GM12892 (cell line): ENCODE results near the gene KLRF2. TPM values are rescaled to one million over a fixed set of nuclear protein-coding genes. Genes with fewer than 3 reads are reported as not detected.

Experiments
- DNase-seq: peaks from one replicate; pipeline ENCODE4 v3.0.0; 2011; ENCODE audit not compliant: insufficient read length
- FAIRE-seq: peaks from 2 replicates; lab custom pipeline; 2011; peaks lifted over from hg19 to GRCh38; lab: Jason Lieb, UNC
- POLR2A ChIP-seq: IDR thresholded peaks from 2 replicates; pipeline ENCODE4 v1.6.1; 2011; ENCODE audit warnings: low read depth, low read length, control low read depth
- POLR2AphosphoS5 ChIP-seq: IDR thresholded peaks from 2 replicates; pipeline ENCODE4 v1.6.1; 2011; ENCODE audit warnings: low read depth, low read length, control low read depth
- TAF1 ChIP-seq: IDR thresholded peaks from 2 replicates; pipeline ENCODE4 v1.6.1; 2011; ENCODE audit warnings: low read depth, mild to moderate bottlenecking, control low read depth, low read length, borderline replicate concordance
- polyA plus RNA-seq: library from polyadenylated mRNA; unstranded; fragments of >200 nt; gene quantifications from one replicate; pipeline ENCODE4 v1.2.1, GENCODE V29; 2012; ENCODE audit warnings: missing spikeins, inconsistent platforms; ENCODE audit not compliant: missing spikeins

KLRF2 gene
- not detected for polyA plus RNA-seq

- no peak for DNase-seq
- TF ChIP-seq TAF1 (no peak), POLR2A (no peak), POLR2AphosphoS5 (no peak)
- no peak for FAIRE-seq
Measured at GRCh38 chr12:9881246-9881645, at the start of gene KLRF2. Gene KLRF2, plus strand, starts transcription at chr12:9881489. Its CDS starts 107 bp downstream, at chr12:9881596.

GRCh38 chr12:9831720-9832119 is 49.6 kb upstream of the KLRF2 start:
- FAIRE-seq (no peak), DNase-seq (no peak)
- TF ChIP-seq POLR2AphosphoS5 (no peak), POLR2A (no peak), TAF1 (no peak)

- no peak for FAIRE-seq
- DNase-seq = no peak
- TF ChIP-seq POLR2A = no peak
Measured at GRCh38 chr12:9843407-9843806, 37.9 kb upstream of the KLRF2 start.

GRCh38 chr12:9848899-9849298 is 32.4 kb upstream of the KLRF2 start:
- no peak for TF ChIP-seq POLR2A
- TF ChIP-seq POLR2AphosphoS5 = no peak
- TF ChIP-seq TAF1 = no peak
- FAIRE-seq (no peak), DNase-seq (no peak)

- no peak for FAIRE-seq
- TF ChIP-seq POLR2AphosphoS5 = no peak
- no peak for TF ChIP-seq POLR2A
- DNase-seq = no peak
Measured at GRCh38 chr12:9851050-9851449, 30.2 kb upstream of the KLRF2 start.

GRCh38 chr12:9851927-9852326 is 29.4 kb upstream of the KLRF2 start:
- FAIRE-seq (no peak), DNase-seq (no peak)
- TF ChIP-seq TAF1 (no peak), POLR2AphosphoS5 (no peak), POLR2A (no peak)

- FAIRE-seq (no peak), DNase-seq (no peak)
- TF ChIP-seq POLR2AphosphoS5 (no peak), POLR2A (no peak), TAF1 (no peak)
Measured at GRCh38 chr12:9856151-9856550, 25.1 kb upstream of the KLRF2 start.

- FAIRE-seq = no peak
Measured at GRCh38 chr12:9856894-9857293, 24.4 kb upstream of the KLRF2 start.

GRCh38 chr12:9858135-9858534 is 23.2 kb upstream of the KLRF2 start:
- FAIRE-seq (no peak), DNase-seq (no peak)
- TF ChIP-seq POLR2AphosphoS5 = no peak
- TF ChIP-seq POLR2A = no peak
- no peak for TF ChIP-seq TAF1

More at GRCh38 chr12:9856894-9857293, 24.4 kb upstream of the KLRF2 start:
- TF ChIP-seq POLR2AphosphoS5 (no peak), TAF1 (no peak), POLR2A (no peak)
- DNase-seq = no peak

GRCh38 chr12:9864913-9865675 is 16.2 kb upstream of the KLRF2 start:
- FAIRE-seq = no peak

GRCh38 chr12:9866860-9867269 is 14.4 kb upstream of the KLRF2 start:
- no peak for TF ChIP-seq TAF1
- TF ChIP-seq POLR2A = no peak
- no peak for TF ChIP-seq POLR2AphosphoS5

More at GRCh38 chr12:9864913-9865675, 16.2 kb upstream of the KLRF2 start:
- DNase-seq = no peak
- TF ChIP-seq TAF1 = no peak
- TF ChIP-seq POLR2AphosphoS5 = no peak
- no peak for TF ChIP-seq POLR2A

GRCh38 chr12:9867531-9867930 is 13.8 kb upstream of the KLRF2 start:
- no peak for TF ChIP-seq TAF1
- TF ChIP-seq POLR2AphosphoS5 = no peak
- TF ChIP-seq POLR2A = no peak
- FAIRE-seq = peak; percentile 44
- no peak for DNase-seq

More at GRCh38 chr12:9866860-9867269, 14.4 kb upstream of the KLRF2 start:
- DNase-seq (no peak), FAIRE-seq (peak; percentile 48)

GRCh38 chr12:9868311-9868801 is 12.9 kb upstream of the KLRF2 start:
- TF ChIP-seq POLR2A = no peak
- TF ChIP-seq POLR2AphosphoS5 = no peak
- TF ChIP-seq TAF1 = no peak
- no peak for FAIRE-seq
- no peak for DNase-seq
